GM18861 (cell line): ENCODE results near the gene SLC19A2.

Source experiments
- ATAC-seq: cut with Tn5 transposase; IDR thresholded peaks from one replicate; pipeline ENCODE4 v1.9.1; 2021; ENCODE audit not compliant: unreplicated experiment

The SLC19A2 gene

GRCh38 chr1:169478094-169478672 is 7.6 kb downstream of the SLC19A2 start:
- no peak for ATAC-seq

GRCh38 chr1:169475806-169476387 is 9.8 kb downstream of the SLC19A2 start:
- no peak for ATAC-seq

GRCh38 chr1:169474302-169474995 is 11.3 kb downstream of the SLC19A2 start:
- no peak for ATAC-seq

GRCh38 chr1:169473347-169473746 is 12.4 kb downstream of the SLC19A2 start:
- ATAC-seq: no peak

GRCh38 chr1:169472738-169473137 is 13.0 kb downstream of the SLC19A2 start:
- no peak for ATAC-seq

GRCh38 chr1:169468982-169469381 is 16.8 kb downstream of the SLC19A2 start:
- ATAC-seq: no peak

GRCh38 chr1:169466259-169467230 is 19.2 kb downstream of the SLC19A2 start:
- no peak for ATAC-seq

GRCh38 chr1:169465281-169465680 is 20.5 kb downstream of the SLC19A2 start:
- ATAC-seq: no peak

- ATAC-seq: no peak
These were observed 23.4 kb downstream of the SLC19A2 start for GRCh38 chr1:169462385-169462784.

GRCh38 chr1:169461390-169462000 is 24.2 kb downstream of the SLC19A2 start:
- no peak for ATAC-seq

GRCh38 chr1:169460191-169460833 is 25.4 kb downstream of the SLC19A2 start:
- ATAC-seq: no peak

- ATAC-seq: no peak
These were observed 28.3 kb downstream of the SLC19A2 start for GRCh38 chr1:169457443-169457842.

GRCh38 chr1:169456029-169456428 is 29.7 kb downstream of the SLC19A2 start:
- no peak for ATAC-seq

GRCh38 chr1:169452921-169453320 is 32.8 kb downstream of the SLC19A2 start:
- ATAC-seq: no peak

GRCh38 chr1:169451218-169451824 is 34.4 kb downstream of the SLC19A2 start:
- no peak for ATAC-seq

- no peak for ATAC-seq
These were observed 41.8 kb downstream of the SLC19A2 start for GRCh38 chr1:169443923-169444322.

- ATAC-seq: peak; percentile 64
These were observed 58.6 kb downstream of the SLC19A2 start, which contains the start of gene CCDC181 for GRCh38 chr1:169427081-169427641. Gene CCDC181, minus strand, starts transcription at chr1:169427474. Its CDS starts 2,547 bp downstream, at chr1:169424927.

- no peak for ATAC-seq
These were observed 59.5 kb downstream of the SLC19A2 start for GRCh38 chr1:169426174-169426705.

GRCh38 chr1:169421309-169421708 is 64.4 kb downstream of the SLC19A2 start:
- no peak for ATAC-seq
